Upper lobe of right lung (tissue), 1 donor: ENCODE results near the gene HOXB9. TPM values are rescaled to one million over a fixed set of nuclear protein-coding genes. Genes with fewer than 3 reads are reported as not detected.

ENCODE experiments used
- ATAC-seq: fragments of 200-7000 bp; cut with Tn5 transposase; one replicate; pipeline ENCODE4 v1.9.1; 2020; ENCODE audit warnings: mild to moderate bottlenecking, moderate library complexity
- DNase-seq: peaks from one replicate; pipeline ENCODE4 v3.0.0-alpha.2; 2020
- H3K27ac ChIP-seq: fragments of 200-600 bp; one replicate; pipeline ENCODE4 v1.8.0; 2022
- H3K27me3 ChIP-seq: fragments of 200-600 bp; one replicate; pipeline ENCODE4 v1.8.0; 2022; ENCODE audit warnings: mild to moderate bottlenecking
- H3K36me3 ChIP-seq: fragments of 200-600 bp; one replicate; pipeline ENCODE4 v1.8.0; 2022
- H3K4me1 ChIP-seq: fragments of 200-600 bp; one replicate; pipeline ENCODE4 v1.8.0; 2022
- H3K4me3 ChIP-seq: fragments of 200-600 bp; one replicate; pipeline ENCODE4 v1.8.0; 2022; ENCODE audit warnings: mild to moderate bottlenecking
- H3K9me3 ChIP-seq: fragments of 200-600 bp; one replicate; pipeline ENCODE4 v1.8.0; 2022
- CTCF ChIP-seq: fragments of 200-600 bp; IDR thresholded peaks from one replicate; pipeline ENCODE4 v1.8.0; 2022; ENCODE audit warnings: antibody characterized with exemption
- intact Hi-C: fragments of 100-400 bp; cut with DNase I; formaldehyde crosslinking; loops from one replicate; pipeline ENCODE4 v1.11.0; 2022
- total RNA-seq: library from RNA; stranded (reverse); fragmentation: NEBNext Ultra II Directional; extraction: Animal tissue kit (Norgen Biotek cat#: 25700); gene quantifications from one replicate; pipeline ENCODE4 v1.2.1, GENCODE V29; 2021
- donor health status: DM: no; HTN: yes; CAD: no; lungs with severe emphysema.

Gene HOXB9
- total RNA-seq, 1 donor from 2014 or later = not detected

GRCh38 chr17:48609033-48609432 is 17.1 kb downstream of the HOXB9 start:
- Histone ChIP-seq H3K4me1 (peaks cover 25% of the 10 kb centered on the region), H3K27me3 (peaks cover 95% of the 10 kb centered on the region), H3K27ac (no peak overlapping the region), H3K9me3 (no peaks in the 10 kb centered on the region), H3K4me3 (no peak overlapping the region), H3K36me3 (no peaks in the 10 kb centered on the region)
- no peak for DNase-seq
- no peak for TF ChIP-seq CTCF
- intact Hi-C loops = no loop called here
- no peak for ATAC-seq

- H3K27ac ChIP-seq = no peak overlapping the region
- H3K4me1 ChIP-seq = peaks cover 25% of the 10 kb centered on the region
- intact Hi-C loops = no loop called here
- no peak for TF ChIP-seq CTCF
- H3K4me3 ChIP-seq = no peak overlapping the region
- no peaks in the 10 kb centered on the region for H3K36me3 ChIP-seq
- no peaks in the 10 kb centered on the region for H3K9me3 ChIP-seq
- DNase-seq (no peak), ATAC-seq (no peak)
- peaks cover 95% of the 10 kb centered on the region for H3K27me3 ChIP-seq
These were observed 17.7 kb downstream of the HOXB9 start for GRCh38 chr17:48608494-48608834.

GRCh38 chr17:48606892-48607614 is 19.1 kb downstream of the HOXB9 start:
- Histone ChIP-seq H3K4me1 (peaks cover 25% of the 10 kb centered on the region), H3K9me3 (no peaks in the 10 kb centered on the region), H3K27me3 (peaks cover 99% of the 10 kb centered on the region), H3K4me3 (no peak overlapping the region), H3K27ac (no peak overlapping the region), H3K36me3 (no peaks in the 10 kb centered on the region)
- ATAC-seq = no peak
- intact Hi-C loops = no loop called here
- no peak for TF ChIP-seq CTCF
- no peak for DNase-seq

GRCh38 chr17:48605991-48606891 is 19.9 kb downstream of the HOXB9 start:
- ATAC-seq (no peak), DNase-seq (no peak)
- no peaks in the 10 kb centered on the region for H3K9me3 ChIP-seq
- peaks cover 99% of the 10 kb centered on the region for H3K27me3 ChIP-seq
- no peaks in the 10 kb centered on the region for H3K36me3 ChIP-seq
- peaks cover 19% of the 10 kb centered on the region for H3K4me1 ChIP-seq
- no peak for TF ChIP-seq CTCF
- intact Hi-C loops = no loop called here
- H3K4me3 ChIP-seq = no peak overlapping the region
- no peak overlapping the region for H3K27ac ChIP-seq

GRCh38 chr17:48605409-48605919 is 20.7 kb downstream of the HOXB9 start:
- TF ChIP-seq CTCF = no peak
- DNase-seq (no peak), ATAC-seq (no peak)
- H3K9me3 ChIP-seq = no peaks in the 10 kb centered on the region
- H3K4me3 ChIP-seq = no peak overlapping the region
- no peak overlapping the region for H3K27ac ChIP-seq
- no peaks in the 10 kb centered on the region for H3K36me3 ChIP-seq
- intact Hi-C loops = no loop called here
- H3K4me1 ChIP-seq = peaks cover 13% of the 10 kb centered on the region
- H3K27me3 ChIP-seq = peaks cover 96% of the 10 kb centered on the region
